Ammon's horn (tissue), 1 donor: Measurements from ENCODE around the gene PARD6B.

Source experiments
- DNase-seq: peaks from one replicate; pipeline ENCODE4 v3.0.0-alpha.2; 2016; ENCODE audit warnings: low spot score

The PARD6B gene

DNA sequence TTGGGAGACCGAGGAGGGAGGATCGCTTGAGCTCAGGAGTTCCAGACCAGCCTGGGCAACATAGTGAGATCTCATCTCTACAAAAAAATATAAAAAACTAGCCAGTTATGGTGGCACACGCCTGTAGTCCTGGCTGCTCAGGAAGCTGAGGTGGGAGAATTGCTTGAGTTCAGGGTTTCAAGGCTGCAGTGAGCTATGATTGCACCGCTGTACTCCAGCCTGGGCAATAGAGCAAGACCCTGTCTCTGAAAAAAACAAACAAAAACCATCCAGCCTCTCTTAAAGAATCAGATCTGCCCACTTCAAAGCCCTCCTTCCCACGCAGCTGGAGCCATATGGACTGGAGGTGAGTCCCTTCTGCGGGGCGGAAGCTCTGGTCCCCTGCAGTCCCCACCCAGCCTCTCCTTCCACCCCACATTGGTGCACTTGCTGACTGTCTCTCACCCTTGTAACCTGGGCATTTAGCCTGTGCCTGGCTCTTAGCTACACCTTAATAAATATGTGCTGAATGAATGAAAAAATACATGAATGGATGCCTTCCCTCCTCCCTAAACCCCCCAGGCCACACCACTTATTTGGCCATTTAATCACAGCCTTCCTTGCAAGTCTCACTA is 7.2 kb upstream of the PARD6B start:
- no peak for DNase-seq

DNA sequence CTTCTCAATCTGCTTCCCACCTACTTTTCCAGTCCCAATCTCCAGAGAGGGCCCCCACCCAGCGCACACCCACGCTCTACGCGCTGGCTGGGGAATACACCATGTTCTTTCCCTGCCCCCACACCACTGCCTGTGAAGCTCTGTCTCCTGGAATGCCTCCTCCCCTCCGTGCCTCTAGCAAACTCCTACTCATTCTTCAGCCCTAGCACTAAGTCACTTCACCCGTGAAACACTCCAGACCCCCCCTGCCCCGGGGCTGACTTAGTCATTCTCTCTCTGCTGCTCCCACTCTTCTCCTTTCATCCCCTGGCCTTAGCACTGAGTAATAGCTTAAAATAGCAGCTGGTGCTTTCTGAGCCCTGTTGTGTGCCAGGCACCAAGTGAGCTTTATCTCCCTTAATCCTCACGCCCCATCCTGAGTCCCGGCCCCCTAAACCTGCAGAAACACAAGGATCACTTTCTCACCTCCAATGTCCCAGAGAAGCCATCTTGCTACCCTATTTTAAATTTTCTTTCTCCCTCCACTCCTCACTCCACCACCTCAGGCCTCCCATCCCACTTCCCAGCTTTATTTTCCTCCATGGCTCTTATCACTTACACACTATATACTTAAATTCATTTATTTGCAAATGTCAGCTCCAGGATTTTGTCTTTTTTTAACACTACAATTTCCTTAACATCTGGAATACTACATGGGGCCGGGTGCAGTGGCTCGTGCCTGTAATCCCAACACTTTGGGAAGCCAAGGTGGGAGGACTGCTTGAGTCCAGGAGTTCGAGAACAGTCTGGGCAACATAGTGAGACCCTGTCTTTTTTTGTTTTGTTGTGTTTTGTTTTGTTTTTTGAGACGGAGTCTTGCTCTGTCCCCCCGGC is 6.3 kb upstream of the PARD6B start:
- peak; percentile 67 for DNase-seq

DNA sequence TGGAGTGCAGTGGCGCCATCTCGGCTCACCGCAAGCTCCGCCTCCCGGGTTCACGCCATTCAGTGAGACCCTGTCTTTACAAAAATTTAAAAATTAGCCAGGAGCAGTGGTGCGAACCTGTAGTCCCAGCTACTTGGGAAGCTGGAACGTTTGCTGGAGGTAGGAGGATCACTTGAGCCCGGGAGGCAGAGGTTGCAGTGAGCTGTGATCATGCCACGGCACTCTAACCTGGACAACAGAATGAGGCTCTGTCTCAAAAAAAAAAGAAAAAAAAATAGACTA is 5.7 kb upstream of the PARD6B start:
- no peak for DNase-seq

DNA sequence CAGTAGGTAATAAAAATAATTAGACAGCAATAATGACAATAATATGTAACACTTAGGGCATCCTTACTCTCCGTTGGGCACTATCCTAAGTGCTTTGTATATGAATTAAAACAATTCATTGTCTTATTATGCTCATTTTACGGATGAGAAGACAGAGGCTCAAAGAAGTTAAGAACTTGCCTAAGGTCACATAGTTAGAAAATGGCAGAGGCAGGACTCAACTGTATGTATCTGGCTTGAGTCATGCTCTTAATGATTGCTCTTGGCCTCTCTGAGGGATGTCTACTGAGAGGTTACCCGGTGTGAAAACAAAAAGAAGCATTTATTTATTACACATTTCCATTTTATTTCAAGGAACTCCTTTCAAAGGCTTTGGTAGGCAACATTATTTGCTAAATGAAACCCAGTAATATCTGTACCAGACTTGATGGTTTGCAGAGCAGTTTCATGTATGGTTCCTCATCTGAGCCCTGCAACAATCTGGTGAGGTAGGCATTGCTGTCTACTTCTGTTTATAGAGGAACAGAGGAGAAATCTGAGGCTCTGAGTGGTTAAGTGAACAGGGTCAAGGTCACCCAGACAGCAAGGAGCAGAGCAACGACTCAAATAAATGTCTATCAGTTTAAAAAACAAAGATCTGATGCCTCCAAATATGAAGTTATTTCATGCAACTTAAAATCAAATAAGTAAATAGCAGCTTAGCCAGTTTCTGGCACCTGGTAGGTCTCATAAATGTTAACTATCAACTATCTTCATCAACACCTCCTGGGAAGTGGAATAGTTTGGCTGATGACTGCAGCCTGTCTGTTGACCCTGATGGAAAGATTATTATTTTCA is 4.2 kb upstream of the PARD6B start:
- DNase-seq = no peak

DNA sequence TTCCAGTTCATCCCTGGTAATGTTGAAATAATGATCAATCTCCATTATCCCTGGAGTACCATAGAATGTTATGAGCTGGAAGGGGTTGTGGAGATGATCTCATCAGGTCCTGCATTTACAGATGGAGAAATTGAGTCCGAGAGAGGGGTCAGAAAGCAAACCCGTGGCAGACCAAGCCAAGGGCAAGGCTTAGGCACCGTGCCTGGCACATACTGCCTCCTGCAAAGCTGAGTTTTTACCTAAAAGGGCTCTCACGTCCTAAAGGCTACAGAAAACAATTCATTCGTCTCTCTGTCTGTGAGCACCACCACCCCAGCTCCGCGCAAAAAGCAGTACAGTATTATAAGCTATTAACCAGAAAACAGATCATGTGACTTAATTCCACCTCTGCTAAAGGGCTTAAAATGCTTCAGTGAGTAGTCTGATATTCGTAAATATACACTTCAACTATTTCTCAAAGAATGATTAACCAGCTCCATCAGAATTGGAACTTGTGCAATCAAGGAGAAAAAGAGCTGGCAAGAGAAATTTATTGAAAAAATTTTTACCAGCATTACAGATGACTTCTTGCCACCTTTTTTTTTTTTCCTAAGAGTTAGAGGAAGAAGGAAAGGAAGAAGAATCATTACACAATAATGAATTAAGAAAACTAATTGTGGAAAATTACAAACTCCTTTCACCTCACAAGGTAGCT is 3.4 kb upstream of the PARD6B start:
- no peak for DNase-seq

DNA sequence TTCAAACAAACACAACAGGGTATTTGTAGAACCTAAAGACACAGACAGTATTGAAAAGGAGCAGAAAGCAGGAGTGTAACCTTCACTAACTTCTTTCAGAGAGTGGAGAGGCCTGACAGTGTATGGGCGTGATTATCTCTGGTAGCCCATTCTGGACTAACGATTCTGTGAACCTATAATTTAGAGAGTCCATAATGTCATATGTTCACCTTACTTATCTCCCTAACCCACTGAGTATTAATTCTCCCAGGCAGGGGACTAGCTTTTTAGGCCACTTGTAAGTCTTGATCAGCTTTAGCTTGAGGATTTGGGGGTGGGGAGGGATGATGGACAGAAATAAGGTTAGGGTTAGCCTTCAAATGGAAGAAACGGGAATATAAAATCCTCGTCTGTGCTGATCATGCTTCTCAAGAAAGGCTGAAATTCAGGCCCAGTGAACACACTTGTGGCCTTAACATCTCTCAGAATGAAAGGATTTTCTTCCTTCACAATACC is 2.8 kb upstream of the PARD6B start:
- DNase-seq = no peak

DNA sequence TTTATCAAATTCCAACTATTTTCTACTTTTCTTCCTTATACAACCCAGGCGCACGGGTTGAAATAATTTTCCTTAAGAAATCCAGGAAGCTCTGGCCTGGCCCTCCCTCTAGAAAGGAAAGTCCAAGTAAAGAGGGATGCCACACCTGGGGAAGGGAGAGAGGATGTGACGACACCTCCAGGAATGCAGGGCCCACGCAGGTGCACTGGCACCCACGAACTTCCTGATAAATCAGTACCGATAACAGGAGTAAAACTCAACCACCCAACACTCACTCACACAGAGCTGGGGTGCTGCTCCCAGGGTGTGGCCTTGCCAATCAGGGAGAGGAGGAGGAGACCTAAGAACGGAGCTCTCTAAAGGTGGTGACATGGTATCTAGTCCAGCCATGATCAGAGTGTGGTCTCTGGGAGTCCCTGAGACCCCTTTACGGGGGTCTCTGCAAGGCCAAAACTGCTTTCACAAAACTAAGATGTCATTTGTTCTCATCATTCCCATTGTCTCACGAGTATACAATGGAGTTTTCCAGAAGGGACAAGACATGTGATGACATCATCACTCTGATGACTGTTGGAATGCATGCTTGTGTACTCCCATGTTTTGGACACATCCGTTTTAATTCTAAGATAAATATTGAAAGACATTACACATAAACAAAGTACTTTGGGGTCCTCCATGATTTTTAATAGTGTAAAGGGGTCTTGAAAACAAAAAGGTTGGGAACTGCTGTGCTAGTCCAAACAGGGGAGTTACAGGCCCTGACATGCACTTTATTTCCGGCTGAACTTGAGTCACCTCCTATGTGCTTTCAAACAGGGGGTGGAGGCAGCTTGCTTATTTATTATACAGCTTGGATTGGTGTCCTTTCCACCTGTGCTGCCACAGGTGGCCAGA is 2.2 kb upstream of the PARD6B start:
- no peak for DNase-seq

DNA sequence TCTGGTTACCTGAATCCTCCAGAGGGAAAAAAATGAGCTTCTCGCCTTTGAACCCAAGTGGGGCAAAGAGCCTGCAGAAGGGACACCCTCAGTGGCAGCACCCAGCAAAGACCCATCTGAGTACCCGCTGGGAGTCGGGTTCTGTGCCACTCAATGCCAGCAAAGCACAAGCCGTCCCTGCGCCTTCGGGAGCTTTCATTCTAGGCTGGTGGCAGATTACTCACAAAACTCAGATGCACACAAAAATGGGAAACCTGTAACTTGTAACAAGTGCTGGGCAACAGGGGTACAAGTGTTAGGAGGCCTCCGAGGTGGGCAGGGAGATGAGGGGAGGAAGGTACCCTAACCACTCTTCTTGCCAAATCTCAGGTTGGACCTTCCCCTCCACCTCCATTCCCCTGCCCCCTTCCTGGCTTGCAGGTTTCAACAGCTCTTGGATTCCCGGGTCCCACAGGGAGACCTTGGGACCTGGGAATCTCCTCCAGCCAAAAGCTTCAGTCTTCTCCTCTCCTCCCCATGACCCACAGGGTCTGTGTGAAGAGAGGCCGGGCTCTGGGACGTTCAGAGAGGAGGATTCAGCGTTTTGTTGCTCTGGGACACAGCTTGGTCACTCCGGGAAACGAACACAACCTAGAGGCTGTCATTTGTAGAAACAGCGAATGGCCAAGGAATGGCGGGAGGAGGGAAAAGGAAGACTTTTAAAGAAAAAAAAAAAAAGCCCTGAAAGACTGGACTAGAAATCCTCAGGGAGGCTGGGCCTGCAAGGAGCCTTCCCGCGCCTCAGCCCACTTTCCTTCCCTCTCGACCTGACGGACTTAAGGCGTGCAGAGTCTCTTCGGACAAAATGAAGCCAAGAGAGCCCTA is 1.2 kb upstream of the PARD6B start:
- no peak for DNase-seq

DNA sequence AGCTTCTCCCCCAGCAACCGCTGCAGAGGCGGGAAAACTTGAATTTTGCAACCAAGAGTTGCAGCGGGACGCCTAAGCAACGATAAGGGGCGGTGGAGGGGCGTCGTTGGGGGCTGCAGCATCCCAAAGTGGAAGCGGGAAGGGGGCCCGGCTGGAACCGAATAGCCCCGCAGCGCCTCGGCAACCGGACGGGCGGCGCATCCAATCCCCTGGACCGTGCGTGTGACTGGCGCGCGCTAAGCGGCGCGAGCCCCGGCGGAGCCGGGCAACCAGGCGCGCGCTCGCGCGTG is 670 bp upstream of the PARD6B start:
- DNase-seq = no peak

DNA sequence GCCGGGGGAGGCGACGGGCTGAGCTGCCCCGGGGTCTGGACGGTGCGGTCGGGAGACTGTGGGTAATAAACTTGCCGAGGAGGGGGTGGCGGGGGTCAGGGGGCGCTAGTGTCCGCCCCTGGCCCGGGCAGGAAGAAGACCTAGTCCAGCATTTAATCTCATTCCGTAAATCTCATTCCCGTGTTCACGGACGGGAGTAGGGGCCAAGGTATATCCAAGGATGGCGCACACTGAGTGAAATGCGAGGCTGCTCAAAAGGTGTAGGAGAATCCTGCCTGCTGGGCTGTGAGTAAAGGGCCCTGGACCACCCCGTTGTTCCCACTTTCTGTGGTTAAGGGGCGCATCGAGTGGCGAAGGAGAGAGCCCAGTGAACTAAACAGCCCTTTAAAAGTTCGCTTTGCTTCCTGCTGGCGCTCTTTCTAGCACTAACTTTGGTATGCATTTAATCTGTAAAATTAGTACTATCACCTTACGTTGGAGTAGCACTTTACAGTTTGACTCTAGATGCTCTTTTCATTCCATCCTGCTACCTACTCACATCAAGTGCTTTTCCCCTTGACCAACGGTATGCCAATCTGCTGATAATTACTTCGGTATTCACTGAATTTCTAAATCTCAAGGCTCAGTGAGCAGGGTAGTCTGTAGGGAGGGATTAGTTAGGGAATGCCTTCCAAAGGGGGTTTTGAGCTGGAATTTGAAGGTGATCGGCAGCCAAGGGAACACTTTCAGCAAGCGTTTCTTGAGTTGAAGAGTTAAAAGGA is 730 bp downstream of the PARD6B start:
- DNase-seq = no peak

DNA sequence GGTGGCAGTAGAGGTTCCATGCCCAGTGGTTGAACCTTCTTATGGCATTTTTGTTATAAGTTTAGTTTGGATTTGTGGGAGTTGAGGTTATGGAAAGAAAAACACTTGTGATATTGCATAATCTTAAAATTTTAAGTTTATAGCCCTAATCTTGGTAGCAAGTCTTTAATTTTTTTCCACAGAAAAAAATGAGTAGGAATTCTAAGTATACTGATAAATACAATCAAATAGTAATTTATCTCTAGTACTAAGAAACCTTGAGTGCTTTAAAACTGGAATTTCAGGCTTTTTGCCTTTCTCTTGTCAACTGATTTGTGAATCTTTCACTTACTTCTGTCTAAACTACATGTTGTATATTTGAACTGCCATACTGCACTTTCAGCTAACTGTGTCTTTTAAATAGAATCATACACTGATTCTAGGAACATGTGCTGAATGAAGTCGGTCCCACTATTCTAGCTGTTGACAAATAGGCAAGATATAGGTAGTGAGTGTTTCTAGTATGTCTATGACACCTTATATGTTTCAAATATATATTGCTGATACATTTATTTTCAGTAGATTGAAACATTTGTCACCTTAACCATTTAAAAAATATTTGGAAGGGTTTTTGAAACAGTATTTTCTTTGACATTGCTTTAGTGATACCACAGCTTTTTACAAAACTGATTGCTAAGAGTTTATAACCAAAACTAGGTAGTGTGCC is 2.4 kb downstream of the PARD6B start:
- DNase-seq = no peak

DNA sequence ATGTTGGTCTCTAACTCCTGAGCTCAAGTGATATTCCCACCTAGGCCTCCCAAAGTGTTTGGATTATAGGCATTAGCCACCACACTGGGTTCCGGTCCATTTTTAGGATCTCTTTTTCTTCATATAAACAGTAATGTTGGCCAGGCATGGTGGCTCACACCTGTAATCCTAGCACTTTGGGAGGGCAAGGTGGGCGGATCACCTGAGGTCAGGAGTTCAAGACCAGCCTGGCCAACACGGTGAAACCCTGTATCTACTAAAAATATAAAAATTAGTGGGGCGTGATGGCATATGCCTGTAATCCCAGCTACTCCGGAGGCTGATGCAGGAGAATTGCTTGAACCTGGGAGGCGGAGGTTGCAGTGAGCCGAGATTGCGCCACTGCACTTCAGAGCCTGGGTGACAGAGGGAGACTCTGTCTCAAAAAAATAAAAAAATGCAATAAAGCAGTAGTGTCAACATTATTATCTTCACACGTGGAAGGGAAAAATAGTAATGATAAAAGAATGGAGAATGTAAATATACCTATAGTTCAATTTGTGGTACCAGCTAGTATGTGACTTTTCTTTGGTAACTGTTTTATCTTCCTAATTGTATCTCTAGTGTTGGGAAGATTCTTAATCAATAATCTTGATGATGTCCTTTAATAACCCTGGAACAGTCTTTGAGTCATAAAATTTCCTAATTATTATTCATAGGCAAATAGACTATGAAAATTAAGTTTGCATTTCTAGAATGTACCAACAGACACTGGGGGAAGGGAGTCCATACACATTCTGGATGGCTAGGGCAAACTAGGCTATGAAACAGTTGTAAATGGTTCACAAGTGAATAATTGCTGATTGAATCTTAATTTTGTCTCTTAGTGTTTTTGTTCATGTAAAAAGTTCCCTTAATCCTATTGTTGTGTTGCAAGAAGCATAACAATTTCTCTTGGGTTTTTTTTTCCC is 3.6 kb downstream of the PARD6B start:
- no peak for DNase-seq

DNA sequence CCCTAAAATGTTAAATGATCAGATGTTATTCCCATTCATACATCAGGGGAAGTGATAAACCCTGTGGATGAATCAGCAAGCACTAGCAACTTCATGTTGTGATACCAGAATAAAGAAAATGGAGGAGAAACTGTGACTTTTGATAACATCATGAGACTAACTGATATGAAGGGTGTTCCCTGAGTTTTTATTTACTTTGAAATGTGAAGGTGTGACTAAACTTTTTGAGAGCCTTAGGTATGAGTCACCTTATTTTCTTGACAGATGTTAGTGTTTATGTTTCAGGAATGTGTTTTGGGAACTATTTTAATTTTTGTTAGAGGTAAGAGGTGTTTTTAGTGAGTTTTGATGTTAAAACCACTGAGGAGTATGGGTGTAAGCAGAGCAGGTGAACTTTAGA is 4.4 kb downstream of the PARD6B start:
- DNase-seq = no peak

DNA sequence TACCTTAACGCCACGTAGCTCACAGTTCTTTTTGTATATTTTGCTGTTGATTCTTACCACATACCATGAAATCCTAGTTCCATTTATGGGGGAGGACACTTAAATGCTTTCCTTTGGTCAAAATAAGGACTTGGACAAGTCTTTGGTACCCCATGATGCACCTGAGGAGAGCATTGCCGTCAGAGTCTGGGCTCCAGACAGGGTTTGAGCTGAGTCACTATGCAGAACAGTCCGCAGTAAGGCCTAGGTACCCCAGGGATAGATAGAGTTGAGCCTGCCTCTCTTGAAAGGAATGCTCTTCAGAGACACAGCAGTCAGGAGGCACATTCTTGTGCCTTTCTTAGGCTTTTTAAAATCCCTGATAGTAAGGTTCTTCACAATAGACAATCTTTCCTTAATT is 6.0 kb downstream of the PARD6B start:
- DNase-seq = no peak

DNA sequence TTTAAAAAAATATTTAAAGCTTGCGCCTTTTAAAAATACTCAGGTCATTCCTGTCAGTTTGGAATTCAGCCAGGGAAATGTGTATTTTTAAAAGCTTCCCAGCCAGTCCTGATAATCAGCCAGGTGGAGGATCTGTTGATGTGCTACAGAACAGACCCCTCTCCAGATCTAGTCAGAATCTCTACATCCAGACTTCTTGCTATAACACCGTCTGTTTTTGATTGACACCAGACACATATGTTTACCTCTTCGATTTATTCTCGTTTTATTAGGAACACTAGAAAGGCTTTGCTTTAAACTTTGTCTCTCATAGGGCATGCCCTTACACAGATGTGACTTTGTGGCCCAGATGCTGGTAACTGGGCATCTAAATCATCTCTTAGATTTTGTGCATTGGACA is 11.7 kb downstream of the PARD6B start:
- DNase-seq = no peak

DNA sequence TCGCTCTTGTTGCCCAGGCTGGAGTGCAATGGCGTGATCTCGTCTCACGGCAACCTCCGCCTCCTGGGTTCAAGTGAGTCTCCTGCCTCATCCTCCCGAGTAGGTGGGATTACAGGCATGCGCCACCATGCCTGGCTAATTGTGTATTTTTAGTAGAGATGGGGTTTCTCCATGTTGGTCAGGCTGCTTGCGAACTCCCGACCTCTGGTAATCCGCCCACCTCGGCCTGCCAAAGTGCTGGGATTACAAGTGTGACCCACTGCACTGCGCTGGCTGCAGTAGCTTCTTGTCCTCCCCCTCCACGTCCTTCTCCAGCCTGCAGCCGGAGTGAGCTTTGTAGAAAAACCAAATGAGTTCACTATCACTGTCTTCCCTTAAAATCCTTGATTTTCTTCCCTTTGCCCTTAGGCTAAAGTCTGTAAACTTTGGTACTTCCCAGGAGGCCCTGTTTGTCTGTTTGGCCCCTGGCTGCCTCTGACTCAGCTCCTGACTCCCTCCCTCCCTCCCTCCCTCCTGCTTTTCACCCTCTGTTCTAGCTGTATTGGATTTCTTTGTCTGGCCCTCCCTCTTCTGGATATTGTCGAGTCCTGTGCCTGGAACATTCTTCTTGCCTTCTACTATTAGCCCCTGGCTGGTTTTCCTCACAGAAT is 12.9 kb downstream of the PARD6B start:
- peak; percentile 76 for DNase-seq

DNA sequence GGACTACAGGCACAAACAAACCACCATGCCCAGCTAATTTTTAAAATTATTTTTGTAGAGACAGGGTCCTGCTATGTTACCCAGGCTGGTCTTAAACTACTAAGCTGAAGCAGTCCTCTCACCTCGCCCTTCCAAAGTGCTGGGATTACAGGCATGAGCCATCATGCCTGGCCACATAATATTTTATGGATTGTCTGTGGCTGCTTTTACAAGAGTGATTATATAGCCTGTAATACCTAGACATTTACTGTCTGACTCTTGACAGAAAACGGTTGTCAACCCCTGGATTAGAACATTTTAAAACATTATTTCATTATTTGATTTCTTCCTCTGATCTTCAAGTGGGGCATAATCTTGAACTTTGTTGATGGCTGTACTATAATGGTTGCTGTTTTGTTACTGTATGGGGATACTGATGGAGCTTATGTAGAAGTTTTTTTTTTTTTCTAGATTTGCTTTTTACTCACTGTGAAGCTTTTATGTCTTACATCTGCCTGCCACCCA is 14.3 kb downstream of the PARD6B start:
- DNase-seq = no peak
